ENCODE results near the gene TMEM125. TPM values are rescaled to one million over a fixed set of nuclear protein-coding genes. Genes with fewer than 3 reads are reported as not detected.

Gene TMEM125
- total RNA-seq, 2 donors from 2014 or later, result 0.63 TPM; not detected in 1

DNA sequence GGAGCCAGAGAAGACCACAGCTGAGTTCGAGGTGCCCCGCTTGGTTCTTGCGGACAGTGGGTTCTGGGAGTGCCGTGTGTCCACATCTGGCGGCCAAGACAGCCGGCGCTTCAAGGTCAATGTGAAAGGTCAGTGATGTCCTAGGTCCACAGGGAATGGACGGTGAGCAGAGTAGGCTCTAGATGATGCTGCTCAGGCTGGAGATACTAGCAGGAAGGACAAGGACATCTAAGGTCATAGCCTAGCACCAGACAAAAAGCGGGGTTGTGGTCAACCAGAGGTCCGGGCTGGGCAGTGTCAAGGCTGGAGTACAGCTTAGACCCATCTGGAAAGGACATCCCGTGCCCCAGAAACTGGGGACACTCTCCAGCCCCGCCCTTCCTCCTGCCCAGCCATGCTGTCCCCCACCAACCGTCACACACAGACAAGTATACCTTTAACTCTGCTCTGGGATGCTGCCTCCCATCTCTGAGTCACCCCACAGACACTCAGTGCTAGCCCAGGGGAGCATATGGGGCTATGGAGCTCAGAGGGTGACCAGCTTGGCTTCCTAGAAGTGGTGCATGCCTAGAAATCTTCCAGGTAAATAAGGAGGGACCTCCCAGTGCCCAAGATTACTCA, 39.7 kb downstream of the TMEM125 start:
- Histone ChIP-seq H3K27me3 (replicated peaks; ENCODE audit: insufficient read depth) (no peaks in the 10 kb centered on the region), H3K9me3 (no peaks in the 10 kb centered on the region), H3K36me3 (no peaks in the 10 kb centered on the region), H3K4me3 (no peak overlapping the region), H3K27ac (no peak overlapping the region), H3K4me1 (ENCODE audit: control insufficient read depth in 1 of 2, low read depth in 2 of 2) (no peaks in the 10 kb centered on the region)
- DNase-seq (ENCODE audit: low spot score), result no peak
- ATAC-seq (ENCODE audit: insufficient number of reproducible peaks, low FRiP score, low read depth), result no peak
- TF ChIP-seq CTCF (IDR thresholded peaks at IDR 0.05), result no peak

DNA sequence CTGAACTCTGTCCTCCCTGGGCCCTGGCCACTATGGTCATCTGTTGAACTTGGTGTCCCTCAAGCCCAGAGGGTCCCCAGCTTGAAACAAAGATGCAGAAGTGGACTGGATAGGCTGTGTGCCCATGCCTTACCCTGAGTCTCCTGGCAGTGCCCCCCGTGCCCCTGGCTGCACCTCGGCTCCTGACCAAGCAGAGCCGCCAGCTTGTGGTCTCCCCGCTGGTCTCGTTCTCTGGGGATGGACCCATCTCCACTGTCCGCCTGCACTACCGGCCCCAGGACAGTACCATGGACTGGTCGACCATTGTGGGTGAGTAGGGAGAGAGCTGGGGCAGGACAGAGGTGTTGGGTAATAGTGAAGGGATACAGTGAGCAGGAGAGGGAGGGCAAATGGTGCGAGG, 41.7 kb downstream of the TMEM125 start:
- Histone ChIP-seq H3K36me3 (no peaks in the 10 kb centered on the region), H3K27ac (no peak overlapping the region), H3K4me3 (no peak overlapping the region), H3K4me1 (ENCODE audit: control insufficient read depth in 1 of 2, low read depth in 2 of 2) (no peaks in the 10 kb centered on the region), H3K27me3 (replicated peaks; ENCODE audit: insufficient read depth) (no peaks in the 10 kb centered on the region), H3K9me3 (no peaks in the 10 kb centered on the region)
- no peak for DNase-seq (ENCODE audit: low spot score)
- no peak for ATAC-seq (ENCODE audit: insufficient number of reproducible peaks, low FRiP score, low read depth)
- TF ChIP-seq CTCF (IDR thresholded peaks at IDR 0.05), result no peak

DNA sequence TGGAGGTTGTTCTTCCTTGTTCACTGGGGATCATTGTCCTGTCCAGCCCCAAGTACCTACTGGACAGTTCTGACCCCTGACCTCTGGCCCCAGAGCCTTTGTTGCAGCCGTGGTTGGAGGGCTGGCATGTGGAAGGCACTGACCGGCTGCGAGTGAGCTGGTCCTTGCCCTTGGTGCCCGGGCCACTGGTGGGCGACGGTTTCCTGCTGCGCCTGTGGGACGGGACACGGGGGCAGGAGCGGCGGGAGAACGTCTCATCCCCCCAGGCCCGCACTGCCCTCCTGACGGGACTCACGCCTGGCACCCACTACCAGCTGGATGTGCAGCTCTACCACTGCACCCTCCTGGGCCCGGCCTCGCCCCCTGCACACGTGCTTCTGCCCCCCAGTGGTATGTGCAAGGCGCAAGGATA, 42.4 kb downstream of the TMEM125 start:
- no peak for DNase-seq (ENCODE audit: low spot score)
- Histone ChIP-seq H3K27ac (no peak overlapping the region), H3K36me3 (no peaks in the 10 kb centered on the region), H3K9me3 (no peaks in the 10 kb centered on the region), H3K27me3 (replicated peaks; ENCODE audit: insufficient read depth) (no peaks in the 10 kb centered on the region), H3K4me1 (ENCODE audit: control insufficient read depth in 1 of 2, low read depth in 2 of 2) (no peaks in the 10 kb centered on the region), H3K4me3 (no peak overlapping the region)
- ATAC-seq (ENCODE audit: insufficient number of reproducible peaks, low FRiP score, low read depth), result no peak
- no peak for TF ChIP-seq CTCF (IDR thresholded peaks at IDR 0.05)

- H3K4me1 ChIP-seq (ENCODE audit: control insufficient read depth in 1 of 2, low read depth in 2 of 2), result no peaks in the 10 kb centered on the region
- TF ChIP-seq CTCF (IDR thresholded peaks at IDR 0.05), result no peak
- ATAC-seq (ENCODE audit: insufficient number of reproducible peaks, low FRiP score, low read depth) (no peak), DNase-seq (ENCODE audit: low spot score) (no peak)
- no peaks in the 10 kb centered on the region for H3K9me3 ChIP-seq
- H3K4me3 ChIP-seq, result no peak overlapping the region
- H3K27ac ChIP-seq, result no peak overlapping the region
- H3K36me3 ChIP-seq, result no peaks in the 10 kb centered on the region
- H3K27me3 ChIP-seq (replicated peaks; ENCODE audit: insufficient read depth), result no peaks in the 10 kb centered on the region
Measured at GRCh38 chr1:43312663-43313515, 43.1 kb downstream of the TMEM125 start.

- Histone ChIP-seq H3K27ac (no peak overlapping the region), H3K4me1 (ENCODE audit: control insufficient read depth in 1 of 2, low read depth in 2 of 2) (no peaks in the 10 kb centered on the region), H3K9me3 (no peaks in the 10 kb centered on the region), H3K4me3 (no peak overlapping the region), H3K36me3 (no peaks in the 10 kb centered on the region), H3K27me3 (replicated peaks; ENCODE audit: insufficient read depth) (no peaks in the 10 kb centered on the region)
- DNase-seq (ENCODE audit: low spot score) (no peak), ATAC-seq (ENCODE audit: insufficient number of reproducible peaks, low FRiP score, low read depth) (no peak)
- no peak for TF ChIP-seq CTCF (IDR thresholded peaks at IDR 0.05)
Measured at GRCh38 chr1:43313771-43314170, 44.0 kb downstream of the TMEM125 start.

All from thoracic aorta (tissue), 2 donors.